KOPT-K1 (cell line): ENCODE data around the gene SALL2.
A peak's percentile ranks its signal among the peaks of the same experiment; 100 is the strongest.
"Not testable (repeated sequence)": the region's sequence is repeated elsewhere in the genome, so short reads cannot be mapped to it uniquely, and the experiment has no call there.

Experiments
- H3K27ac ChIP-seq: fragments of 200-600 bp; sonication (generic); 2 replicates; pipeline ENCODE4 v1.5.1; 2016; ENCODE audit warnings: antibody characterized with exemption, mild to moderate bottlenecking, low read depth, low read length; ENCODE audit not compliant: poor library complexity, severe bottlenecking
- H3K36me3 ChIP-seq: fragments of 200-600 bp; sonication (generic); 2 replicates; pipeline ENCODE4 v1.5.1; 2017; ENCODE audit warnings: antibody characterized with exemption, mild to moderate bottlenecking, low read length, moderate library complexity; ENCODE audit not compliant: insufficient read depth
- H3K9me3 ChIP-seq: fragments of 200-600 bp; sonication (generic); 2 replicates; pipeline ENCODE4 v1.5.1; 2017; ENCODE audit warnings: antibody characterized with exemption, low read length, mild to moderate bottlenecking; ENCODE audit not compliant: insufficient read depth, poor library complexity, severe bottlenecking

SALL2 gene

GRCh38 chr14:21525962-21526671 is at the start of gene SALL2:
Gene SALL2 (minus strand): TSS chr14:21526346. CDS start chr14:21526127, 219 bp downstream.
- H3K36me3 ChIP-seq = peaks cover 3% of the 10 kb centered on the region; the same call in 1 of the 2 replicates
- no peaks in the 10 kb centered on the region for H3K9me3 ChIP-seq
- H3K27ac ChIP-seq = peak within 1 kb of the TSS; percentile 65

GRCh38 chr14:21575661-21576060 is 49.5 kb upstream of the SALL2 start:
- Histone ChIP-seq H3K27ac (no peak overlapping the region), H3K9me3 (peaks cover 8% of the 10 kb centered on the region)

GRCh38 chr14:21572604-21573003 is 46.5 kb upstream of the SALL2 start:
- H3K27ac ChIP-seq = no peak overlapping the region
- no peaks in the 10 kb centered on the region for H3K36me3 ChIP-seq
- H3K9me3 ChIP-seq = peaks cover 8% of the 10 kb centered on the region

More at GRCh38 chr14:21575661-21576060, 49.5 kb upstream of the SALL2 start:
- no peaks in the 10 kb centered on the region for H3K36me3 ChIP-seq

- H3K36me3 ChIP-seq = no peaks in the 10 kb centered on the region
- H3K9me3 ChIP-seq = no peaks in the 10 kb centered on the region
- H3K27ac ChIP-seq = no peak overlapping the region
Measured at GRCh38 chr14:21558703-21559170, 32.6 kb upstream of the SALL2 start.

- no peak overlapping the region for H3K27ac ChIP-seq
- no peaks in the 10 kb centered on the region for H3K36me3 ChIP-seq
- no peaks in the 10 kb centered on the region for H3K9me3 ChIP-seq
Measured at GRCh38 chr14:21557084-21557901, 31.1 kb upstream of the SALL2 start.

- Histone ChIP-seq H3K9me3 (no peaks in the 10 kb centered on the region), H3K36me3 (no peaks in the 10 kb centered on the region), H3K27ac (no peak overlapping the region)
Measured at GRCh38 chr14:21556378-21557083, 30.4 kb upstream of the SALL2 start.

- H3K27ac ChIP-seq = no peak overlapping the region
- no peaks in the 10 kb centered on the region for H3K36me3 ChIP-seq
- no peaks in the 10 kb centered on the region for H3K9me3 ChIP-seq
Measured at GRCh38 chr14:21553266-21553665, 27.1 kb upstream of the SALL2 start.

GRCh38 chr14:21544588-21544987 is 18.4 kb upstream of the SALL2 start:
- H3K36me3 ChIP-seq, H3K9me3 ChIP-seq, H3K27ac ChIP-seq: not testable (repeated sequence)

- Histone ChIP-seq H3K36me3 (no peaks in the 10 kb centered on the region), H3K27ac (no peak overlapping the region), H3K9me3 (no peaks in the 10 kb centered on the region)
Measured at GRCh38 chr14:21543963-21544362, 17.8 kb upstream of the SALL2 start.

- Histone ChIP-seq H3K27ac (no peak overlapping the region), H3K9me3 (no peaks in the 10 kb centered on the region), H3K36me3 (no peaks in the 10 kb centered on the region)
Measured at GRCh38 chr14:21543521-21543960, 17.4 kb upstream of the SALL2 start.

- Histone ChIP-seq H3K9me3 (no peaks in the 10 kb centered on the region), H3K27ac (no peak overlapping the region), H3K36me3 (no peaks in the 10 kb centered on the region)
Measured at GRCh38 chr14:21541413-21542074, 15.4 kb upstream of the SALL2 start.

GRCh38 chr14:21539189-21539940 is 13.2 kb upstream of the SALL2 start:
- Histone ChIP-seq H3K36me3 (no peaks in the 10 kb centered on the region), H3K27ac (no peak overlapping the region), H3K9me3 (no peaks in the 10 kb centered on the region)

- no peaks in the 10 kb centered on the region for H3K36me3 ChIP-seq
- H3K27ac ChIP-seq = no peak overlapping the region
- H3K9me3 ChIP-seq = no peaks in the 10 kb centered on the region
Measured at GRCh38 chr14:21537090-21537424, 10.9 kb upstream of the SALL2 start.

- H3K27ac ChIP-seq = no peak overlapping the region
- H3K9me3 ChIP-seq = no peaks in the 10 kb centered on the region
- H3K36me3 ChIP-seq = no peaks in the 10 kb centered on the region
Measured at GRCh38 chr14:21536418-21537089, 10.4 kb upstream of the SALL2 start.
